GM21528 (cell line): ENCODE measurements around the gene LAX1.

ENCODE experiments used
- ATAC-seq: cut with Tn5 transposase; IDR thresholded peaks from one replicate; pipeline ENCODE4 v1.9.1; 2021; ENCODE audit warnings: mild to moderate bottlenecking, moderate library complexity; ENCODE audit not compliant: unreplicated experiment, low FRiP score

LAX1 gene

GRCh38 chr1:203807196-203807595 lies 42.2 kb downstream of the LAX1 start:
- no peak for ATAC-seq

GRCh38 chr1:203813581-203814341 lies 48.8 kb downstream of the LAX1 start:
- ATAC-seq: no peak

GRCh38 chr1:203818399-203818798 lies 53.4 kb downstream of the LAX1 start:
- no peak for ATAC-seq

- ATAC-seq: no peak
These were observed 58.3 kb downstream of the LAX1 start for GRCh38 chr1:203823306-203823705.
